ENCODE results near the gene CCDC12.

GRCh38 chr3:46901591-46902187 lies 74.9 kb downstream of the CCDC12 start:
- no peak for TF ChIP-seq POLR2A (IDR thresholded peaks at IDR 0.05; ENCODE audit: extremely low read depth, insufficient read length)
- TF ChIP-seq CTCF (IDR thresholded peaks at IDR 0.05; ENCODE audit: low read depth, low read length): no peak
